HEK293 (cell line): Measurements from ENCODE around the gene KCTD2.
A peak's percentile ranks its signal among the peaks of the same experiment; 100 is the strongest.

ENCODE experiments used
- CTCF ChIA-PET: fragments of 350-600 bp; formaldehyde crosslinking; extraction: SDS; loops from one replicate; lab custom pipeline; 2021; ENCODE audit warnings: antibody characterized with exemption; lab: Yijun Ruan, JAX
- POLR2A ChIA-PET: fragments of 300-600 bp; formaldehyde crosslinking; extraction: SDS; loops from one replicate; lab custom pipeline; 2020; ENCODE audit warnings: antibody characterized with exemption, inconsistent platforms; lab: Yijun Ruan, JAX
- H3K27ac ChIP-seq: fragments of 200-500 bp; sonication (Bioruptor generic); 2 replicates; pipeline ENCODE4 v1.5.1; 2014; ENCODE audit warnings: low read depth, low read length, control low read depth, inconsistent platforms; ENCODE audit errors: extremely low read depth
- H3K36me3 ChIP-seq, 2 experiments: fragments of 200-500 bp in 1 of 2; sonication (Bioruptor generic) in 1 of 2; 1 replicate in 1 of 2; 2 replicates in 1 of 2; pipeline ENCODE4 v1.5.1; 2014 to 2017; ENCODE audit warnings: inconsistent platforms in 2 of 2, low read length in 2 of 2; ENCODE audit not compliant: control insufficient read depth in 2 of 2, insufficient read depth in 1 of 2
- H3K4me1 ChIP-seq: fragments of 200-500 bp; sonication (Bioruptor generic); 2 replicates; pipeline ENCODE4 v1.5.1; 2014; ENCODE audit warnings: mild to moderate bottlenecking, low read length, inconsistent platforms; ENCODE audit not compliant: control insufficient read depth, insufficient read depth
- H3K4me3 ChIP-seq: 2 replicates; pipeline ENCODE4 v1.5.1; 2011; ENCODE audit warnings: low read depth, mild to moderate bottlenecking, control low read depth, low read length, moderate library complexity
- H3K9me3 ChIP-seq: fragments of 200-500 bp; sonication (Bioruptor generic); 2 replicates; pipeline ENCODE4 v1.5.1; 2014; ENCODE audit warnings: low read depth, low read length, inconsistent platforms; ENCODE audit not compliant: control insufficient read depth, insufficient read depth
- CTCF ChIP-seq: fragments of 450-650 bp; formaldehyde crosslinking; IDR thresholded peaks from 2 replicates; pipeline ENCODE4 v1.5.1; 2016; ENCODE audit warnings: missing biosample characterization, missing genetic modification characterization
- FEZF1 ChIP-seq: fragments of 450-650 bp; formaldehyde crosslinking; IDR thresholded peaks from 2 replicates; pipeline ENCODE4 v1.5.1; 2016; ENCODE audit warnings: missing biosample characterization, missing genetic modification characterization
- HOXC10 ChIP-seq: sonication (generic); formaldehyde crosslinking; IDR thresholded peaks from 2 replicates; pipeline ENCODE4 v1.8.1; 2023; ENCODE audit warnings: mild to moderate bottlenecking, missing genetic modification reagents
- IKZF3 ChIP-seq: fragments of 450-650 bp; IDR thresholded peaks from 2 replicates; pipeline ENCODE4 v1.5.0; 2018; ENCODE audit warnings: missing biosample characterization, mild to moderate bottlenecking, missing genetic modification characterization, moderate library complexity
- PATZ1 ChIP-seq: fragments of 450-650 bp; formaldehyde crosslinking; IDR thresholded peaks from 2 replicates; pipeline ENCODE4 v1.5.1; 2016; ENCODE audit warnings: missing biosample characterization, missing genetic modification characterization
- PBX3 ChIP-seq: sonication (generic); formaldehyde crosslinking; IDR thresholded peaks from 2 replicates; pipeline ENCODE4 v1.8.1; 2022; ENCODE audit warnings: mild to moderate bottlenecking, moderate library complexity, missing genetic modification reagents
- ZBTB6 ChIP-seq: fragments of 450-650 bp; formaldehyde crosslinking; IDR thresholded peaks from 2 replicates; pipeline ENCODE4 v1.5.1; 2017; ENCODE audit warnings: missing biosample characterization, missing genetic modification characterization
- ZEB2 ChIP-seq: fragments of 450-650 bp; formaldehyde crosslinking; IDR thresholded peaks from 2 replicates; pipeline ENCODE4 v1.5.1; 2016; ENCODE audit warnings: missing biosample characterization, missing genetic modification characterization
- ZFP37 ChIP-seq: fragments of 450-650 bp; formaldehyde crosslinking; IDR thresholded peaks from 2 replicates; pipeline ENCODE4 v1.5.1; 2016; ENCODE audit warnings: missing biosample characterization, missing genetic modification characterization
- ZNF114 ChIP-seq: fragments of 450-650 bp; formaldehyde crosslinking; IDR thresholded peaks from 2 replicates; pipeline ENCODE4 v1.5.0; 2017; ENCODE audit warnings: missing biosample characterization, missing genetic modification characterization
- ZNF211 ChIP-seq: fragments of 450-650 bp; formaldehyde crosslinking; IDR thresholded peaks from 2 replicates; pipeline ENCODE4 v1.5.1; 2016; ENCODE audit warnings: low read depth, missing biosample characterization, missing genetic modification characterization
- ZNF335 ChIP-seq: fragments of 450-650 bp; formaldehyde crosslinking; conservative IDR thresholded peaks from 2 replicates; pipeline ENCODE4 v1.5.1; 2016; ENCODE audit warnings: missing biosample characterization, missing genetic modification characterization
- ZNF341 ChIP-seq: fragments of 450-650 bp; formaldehyde crosslinking; IDR thresholded peaks from 2 replicates; pipeline ENCODE4; 2016; ENCODE audit warnings: low read depth, missing biosample characterization, missing genetic modification characterization
- ZNF394 ChIP-seq: fragments of 450-650 bp; formaldehyde crosslinking; IDR thresholded peaks from 2 replicates; pipeline ENCODE4 v1.5.1; 2016; ENCODE audit warnings: missing biosample characterization, missing genetic modification characterization, mild to moderate bottlenecking, moderate library complexity, borderline replicate concordance
- ZNF501 ChIP-seq: fragments of 450-650 bp; formaldehyde crosslinking; IDR thresholded peaks from 2 replicates; pipeline ENCODE4 v1.5.1; 2016; ENCODE audit warnings: missing biosample characterization, missing genetic modification characterization
- ZNF558 ChIP-seq: fragments of 450-650 bp; formaldehyde crosslinking; IDR thresholded peaks from 2 replicates; pipeline ENCODE4 v1.5.1; 2016; ENCODE audit warnings: missing biosample characterization, missing genetic modification characterization
- ZNF561 ChIP-seq: fragments of 450-650 bp; IDR thresholded peaks from 2 replicates; pipeline ENCODE4 v1.5.1; 2018; ENCODE audit warnings: missing biosample characterization, missing genetic modification characterization, borderline replicate concordance
- ZNF600 ChIP-seq: fragments of 450-650 bp; formaldehyde crosslinking; IDR thresholded peaks from 2 replicates; pipeline ENCODE4 v1.5.1; 2016; ENCODE audit warnings: missing biosample characterization, missing genetic modification characterization
- ZNF654 ChIP-seq: fragments of 450-650 bp; formaldehyde crosslinking; IDR thresholded peaks from 2 replicates; pipeline ENCODE4 v1.5.1; 2016; ENCODE audit warnings: low read depth, missing biosample characterization, missing genetic modification characterization
- TF ChIP-seq, protein P1 (sequence below): fragments of 450-650 bp; formaldehyde crosslinking; conservative IDR thresholded peaks from 2 replicates; pipeline ENCODE4 v1.5.1; 2016; ENCODE audit warnings: low read depth, missing biosample characterization, missing genetic modification characterization

The KCTD2 gene

DNA sequence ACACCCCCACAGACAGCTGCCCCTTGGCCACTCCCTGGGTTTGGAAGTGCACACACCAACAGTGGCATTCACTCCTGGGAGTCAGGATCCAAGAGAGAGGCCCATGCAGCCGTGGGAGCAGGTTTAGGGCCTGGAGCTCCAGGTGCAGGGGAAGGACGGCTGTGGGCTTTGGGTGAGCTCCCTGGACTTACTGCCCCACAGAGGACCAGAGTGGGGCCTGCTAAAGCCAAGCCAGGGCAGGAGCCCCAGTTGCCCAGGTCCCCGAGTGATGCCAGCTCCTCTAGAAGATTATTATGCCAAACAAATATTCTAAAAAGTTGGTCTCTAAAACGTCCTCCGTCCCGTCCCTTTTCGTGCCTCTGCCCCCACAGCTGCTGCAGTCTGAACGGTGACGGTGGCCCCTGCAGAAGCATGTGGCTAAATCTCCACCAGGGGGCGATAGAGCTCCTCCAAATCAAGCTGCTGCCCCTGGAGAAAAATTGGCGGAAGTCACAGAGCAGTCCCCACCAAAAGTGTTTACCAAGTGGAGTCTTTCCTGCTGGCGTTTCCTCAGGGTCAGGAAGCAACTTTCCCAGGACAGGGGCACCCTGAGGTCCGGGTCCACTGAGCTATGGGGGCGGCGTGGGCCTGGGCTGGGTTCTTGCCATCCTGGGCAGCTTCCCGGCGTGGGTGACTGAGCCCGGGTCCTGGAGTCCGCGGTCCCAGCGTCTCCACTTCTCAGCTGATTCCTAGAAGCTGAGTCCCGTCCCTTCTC lies 67.0 kb downstream of the KCTD2 start:
- CTCF ChIA-PET, result interaction anchor here (0.6 to 7.1 kb wide), 71 partner anchors 10 to 1089 kb away, joined by 3 to 149 read pairs (median 6); partner anchors contain the start of genes ATP5PD, HID1, JPT1 and MIF4GD
- Histone ChIP-seq H3K4me3 (peak overlapping the region; percentile 36), H3K9me3 (no peaks in the 10 kb centered on the region), H3K27ac (peak overlapping the region; percentile 25; the same call in 1 of the 2 replicates), H3K4me1 (peaks cover 9% of the 10 kb centered on the region), H3K36me3 (peaks cover 0 to 35% of the 10 kb centered on the region in 2 experiments; a peak in 2 of 3 replicates)
- peak; percentile 40 for TF ChIP-seq ZNF335 (tag by site-specific recombination)
- TF ChIP-seq ZNF114 (tag by site-specific recombination), result no peak
- peak; percentile 58; the same call in 1 of the 2 replicates for TF ChIP-seq IKZF3 (tag by site-specific recombination)
- TF ChIP-seq ZEB2 (tag by site-specific recombination), result peak; percentile 27; the same call in 1 of the 2 replicates
- 0 out of 2 replicates have a peak, but pooled peaks have one; percentile 60 for TF ChIP-seq PBX3 (CRISPR knock-in tag)
- TF ChIP-seq ZNF211 (tag by site-specific recombination), result no peak
- TF ChIP-seq ZBTB6 (tag by site-specific recombination), result 0 out of 2 replicates have a peak, but pooled peaks have one; percentile 28
- peak; percentile 79 for TF ChIP-seq CTCF (tag by site-specific recombination)
- TF ChIP-seq ZNF341 (tag by site-specific recombination), result no peak
- TF ChIP-seq ZNF394, result 0 out of 2 replicates have a peak, but pooled peaks have one; percentile 40
- TF ChIP-seq ZNF558 (tag by site-specific recombination), result no peak
- TF ChIP-seq ZNF654 (tag by site-specific recombination), result peak; percentile 92
- peak; percentile 55 for TF ChIP-seq PATZ1
- TF ChIP-seq FEZF1 (tag by site-specific recombination), result no peak
- TF ChIP-seq ZFP37, result 0 out of 2 replicates have a peak, but pooled peaks have one; percentile 47
- TF ChIP-seq, protein P1, sequence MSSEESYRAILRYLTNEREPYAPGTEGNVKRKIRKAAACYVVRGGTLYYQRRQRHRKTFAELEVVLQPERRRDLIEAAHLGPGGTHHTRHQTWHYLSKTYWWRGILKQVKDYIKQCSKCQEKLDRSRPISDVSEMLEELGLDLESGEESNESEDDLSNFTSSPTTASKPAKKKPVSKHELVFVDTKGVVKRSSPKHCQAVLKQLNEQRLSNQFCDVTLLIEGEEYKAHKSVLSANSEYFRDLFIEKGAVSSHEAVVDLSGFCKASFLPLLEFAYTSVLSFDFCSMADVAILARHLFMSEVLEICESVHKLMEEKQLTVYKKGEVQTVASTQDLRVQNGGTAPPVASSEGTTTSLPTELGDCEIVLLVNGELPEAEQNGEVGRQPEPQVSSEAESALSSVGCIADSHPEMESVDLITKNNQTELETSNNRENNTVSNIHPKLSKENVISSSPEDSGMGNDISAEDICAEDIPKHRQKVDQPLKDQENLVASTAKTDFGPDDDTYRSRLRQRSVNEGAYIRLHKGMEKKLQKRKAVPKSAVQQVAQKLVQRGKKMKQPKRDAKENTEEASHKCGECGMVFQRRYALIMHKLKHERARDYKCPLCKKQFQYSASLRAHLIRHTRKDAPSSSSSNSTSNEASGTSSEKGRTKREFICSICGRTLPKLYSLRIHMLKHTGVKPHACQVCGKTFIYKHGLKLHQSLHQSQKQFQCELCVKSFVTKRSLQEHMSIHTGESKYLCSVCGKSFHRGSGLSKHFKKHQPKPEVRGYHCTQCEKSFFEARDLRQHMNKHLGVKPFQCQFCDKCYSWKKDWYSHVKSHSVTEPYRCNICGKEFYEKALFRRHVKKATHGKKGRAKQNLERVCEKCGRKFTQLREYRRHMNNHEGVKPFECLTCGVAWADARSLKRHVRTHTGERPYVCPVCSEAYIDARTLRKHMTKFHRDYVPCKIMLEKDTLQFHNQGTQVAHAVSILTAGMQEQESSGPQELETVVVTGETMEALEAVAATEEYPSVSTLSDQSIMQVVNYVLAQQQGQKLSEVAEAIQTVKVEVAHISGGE (tag by site-specific recombination), result peak; percentile 37; the same call in 1 of the 2 replicates
- 0 out of 2 replicates have a peak, but pooled peaks have one; percentile 41 for TF ChIP-seq ZNF561
- TF ChIP-seq HOXC10, result no peak
- TF ChIP-seq ZNF501 (tag by site-specific recombination), result no peak
- TF ChIP-seq ZNF600, result 0 out of 2 replicates have a peak, but pooled peaks have one; percentile 41
- POLR2A ChIA-PET, result interaction anchor here (0.5 to 2.8 kb wide), 29 partner anchors 8 to 411 kb away, joined by 3 to 21 read pairs (median 4); partner anchors contain the start of genes ATP5PD, FDXR, GRB2 and HID1
